Measurements from ENCODE around the gene GAS5.

Gene GAS5

DNA sequence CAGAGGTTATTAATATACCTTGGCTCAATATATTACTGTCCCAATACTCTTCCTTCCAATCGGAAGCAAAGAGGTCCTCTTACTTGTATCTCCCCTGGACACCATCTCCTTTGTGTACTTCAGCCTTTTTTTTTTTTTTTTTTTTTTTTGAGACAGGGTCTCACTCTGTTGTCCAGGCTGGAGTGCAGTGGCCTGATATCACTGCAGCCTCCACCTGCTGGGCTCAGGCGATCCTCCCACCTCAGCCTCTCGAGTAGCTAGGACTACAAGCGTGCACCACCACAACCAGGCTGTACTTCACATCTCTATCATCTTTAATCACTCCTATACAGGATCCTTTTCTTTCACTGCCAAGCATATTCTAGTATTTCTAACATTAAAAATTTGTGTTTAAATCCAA, 46.1 kb downstream of the GAS5 start:
- Histone ChIP-seq H3K9ac (ENCODE audit: low read length) (no peak overlapping the region), H3K4me2 (ENCODE audit: low read length) (no peak overlapping the region), H3K27ac (ENCODE audit: low read depth, low read length, poor library complexity, severe bottlenecking) (no peak overlapping the region), H3K9me3 (ENCODE audit: low read length) (no peaks in the 10 kb centered on the region), H3K36me3 (ENCODE audit: insufficient read depth, low read length) (peaks cover 35% of the 10 kb centered on the region), H3K4me1 (ENCODE audit: insufficient read depth, low read length, severe bottlenecking) (peaks cover 36% of the 10 kb centered on the region), H3K79me2 (ENCODE audit: insufficient read depth, low read length) (peaks cover 58% of the 10 kb centered on the region), H3K27me3 (ENCODE audit: insufficient read depth, low read length) (no peaks in the 10 kb centered on the region), H3K9me2 (ENCODE audit: low read depth, low read length) (no peaks in the 10 kb centered on the region), H3F3A (ENCODE audit: insufficient read depth, low read length) (no peaks in the 10 kb centered on the region), H4K20me1 (ENCODE audit: insufficient read depth, low read length) (no peaks in the 10 kb centered on the region), H3K4me3 (ENCODE audit: low read depth, low read length, poor library complexity, severe bottlenecking) (no peak overlapping the region), H2AFZ (ENCODE audit: low read length) (no peak overlapping the region)
- no peak for TF ChIP-seq EZH2 (IDR thresholded peaks at IDR 0.05; ENCODE audit: borderline replicate concordance, low read length)
- TF ChIP-seq, protein P1, sequence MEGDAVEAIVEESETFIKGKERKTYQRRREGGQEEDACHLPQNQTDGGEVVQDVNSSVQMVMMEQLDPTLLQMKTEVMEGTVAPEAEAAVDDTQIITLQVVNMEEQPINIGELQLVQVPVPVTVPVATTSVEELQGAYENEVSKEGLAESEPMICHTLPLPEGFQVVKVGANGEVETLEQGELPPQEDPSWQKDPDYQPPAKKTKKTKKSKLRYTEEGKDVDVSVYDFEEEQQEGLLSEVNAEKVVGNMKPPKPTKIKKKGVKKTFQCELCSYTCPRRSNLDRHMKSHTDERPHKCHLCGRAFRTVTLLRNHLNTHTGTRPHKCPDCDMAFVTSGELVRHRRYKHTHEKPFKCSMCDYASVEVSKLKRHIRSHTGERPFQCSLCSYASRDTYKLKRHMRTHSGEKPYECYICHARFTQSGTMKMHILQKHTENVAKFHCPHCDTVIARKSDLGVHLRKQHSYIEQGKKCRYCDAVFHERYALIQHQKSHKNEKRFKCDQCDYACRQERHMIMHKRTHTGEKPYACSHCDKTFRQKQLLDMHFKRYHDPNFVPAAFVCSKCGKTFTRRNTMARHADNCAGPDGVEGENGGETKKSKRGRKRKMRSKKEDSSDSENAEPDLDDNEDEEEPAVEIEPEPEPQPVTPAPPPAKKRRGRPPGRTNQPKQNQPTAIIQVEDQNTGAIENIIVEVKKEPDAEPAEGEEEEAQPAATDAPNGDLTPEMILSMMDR (IDR thresholded peaks at IDR 0.05; ENCODE audit: low read length): no peak

DNA sequence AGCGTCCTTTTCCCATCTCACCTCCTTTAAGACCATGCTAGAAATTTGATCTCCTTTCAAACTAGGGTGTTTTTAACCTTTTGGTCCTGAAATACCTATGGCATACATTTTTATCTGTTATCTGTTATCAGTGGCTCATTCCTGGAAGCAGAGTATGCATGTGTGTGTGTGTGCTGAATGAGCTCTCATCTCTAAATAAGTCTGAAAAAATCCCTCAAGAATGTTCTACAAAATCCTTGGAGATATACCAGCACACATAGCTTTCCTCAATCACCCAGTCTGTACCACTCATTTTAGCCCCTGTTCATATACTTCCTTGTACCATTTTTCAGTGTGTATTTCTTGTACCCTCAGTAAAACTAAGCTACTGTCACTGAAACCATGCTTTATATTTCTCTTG, 49.3 kb downstream of the GAS5 start:
- Histone ChIP-seq H3K79me2 (ENCODE audit: insufficient read depth, low read length) (peaks cover 65% of the 10 kb centered on the region), H3K9ac (ENCODE audit: low read length) (no peak overlapping the region), H3K4me2 (ENCODE audit: low read length) (no peak overlapping the region), H3K4me1 (ENCODE audit: insufficient read depth, low read length, severe bottlenecking) (peaks cover 27% of the 10 kb centered on the region), H3F3A (ENCODE audit: insufficient read depth, low read length) (no peaks in the 10 kb centered on the region), H3K36me3 (ENCODE audit: insufficient read depth, low read length) (peaks cover 35% of the 10 kb centered on the region), H3K27me3 (ENCODE audit: insufficient read depth, low read length) (no peaks in the 10 kb centered on the region), H3K9me2 (ENCODE audit: low read depth, low read length) (no peaks in the 10 kb centered on the region), H3K9me3 (ENCODE audit: low read length) (no peaks in the 10 kb centered on the region), H3K27ac (ENCODE audit: low read depth, low read length, poor library complexity, severe bottlenecking) (no peak overlapping the region), H4K20me1 (ENCODE audit: insufficient read depth, low read length) (no peaks in the 10 kb centered on the region), H2AFZ (ENCODE audit: low read length) (no peak overlapping the region), H3K4me3 (ENCODE audit: low read depth, low read length, poor library complexity, severe bottlenecking) (no peak overlapping the region)
- no peak for TF ChIP-seq EZH2 (IDR thresholded peaks at IDR 0.05; ENCODE audit: borderline replicate concordance, low read length)
- TF ChIP-seq, protein P1 (IDR thresholded peaks at IDR 0.05; ENCODE audit: low read length): no peak
